Measurements from ENCODE around the gene P2RY13.

DNA sequence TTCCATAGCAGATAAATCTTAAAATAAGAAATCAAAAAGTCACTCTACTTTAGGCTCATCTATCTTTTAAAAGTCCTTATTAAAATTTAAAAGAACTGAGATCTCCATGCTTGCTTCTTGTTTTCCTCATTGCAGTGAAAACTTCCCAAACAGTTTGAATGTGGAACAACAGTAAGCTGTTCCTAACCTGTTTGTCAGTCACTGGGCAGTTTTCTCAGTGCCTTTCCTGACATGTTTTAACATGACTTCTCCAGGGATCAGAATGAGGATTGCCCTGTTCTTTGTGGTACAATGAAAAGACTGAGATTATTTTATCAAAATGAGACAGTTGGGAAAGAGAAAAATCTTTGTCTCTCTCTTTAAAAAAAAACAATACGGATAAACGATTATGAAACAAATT is 13.5 kb downstream of the P2RY13 start:
- TF ChIP-seq, protein P1, sequence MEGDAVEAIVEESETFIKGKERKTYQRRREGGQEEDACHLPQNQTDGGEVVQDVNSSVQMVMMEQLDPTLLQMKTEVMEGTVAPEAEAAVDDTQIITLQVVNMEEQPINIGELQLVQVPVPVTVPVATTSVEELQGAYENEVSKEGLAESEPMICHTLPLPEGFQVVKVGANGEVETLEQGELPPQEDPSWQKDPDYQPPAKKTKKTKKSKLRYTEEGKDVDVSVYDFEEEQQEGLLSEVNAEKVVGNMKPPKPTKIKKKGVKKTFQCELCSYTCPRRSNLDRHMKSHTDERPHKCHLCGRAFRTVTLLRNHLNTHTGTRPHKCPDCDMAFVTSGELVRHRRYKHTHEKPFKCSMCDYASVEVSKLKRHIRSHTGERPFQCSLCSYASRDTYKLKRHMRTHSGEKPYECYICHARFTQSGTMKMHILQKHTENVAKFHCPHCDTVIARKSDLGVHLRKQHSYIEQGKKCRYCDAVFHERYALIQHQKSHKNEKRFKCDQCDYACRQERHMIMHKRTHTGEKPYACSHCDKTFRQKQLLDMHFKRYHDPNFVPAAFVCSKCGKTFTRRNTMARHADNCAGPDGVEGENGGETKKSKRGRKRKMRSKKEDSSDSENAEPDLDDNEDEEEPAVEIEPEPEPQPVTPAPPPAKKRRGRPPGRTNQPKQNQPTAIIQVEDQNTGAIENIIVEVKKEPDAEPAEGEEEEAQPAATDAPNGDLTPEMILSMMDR (IDR thresholded peaks at IDR 0.05; ENCODE audit: poor library complexity, severe bottlenecking) = no peak
- TF ChIP-seq EP300 (conservative IDR thresholded peaks at IDR 0.05; ENCODE audit: poor library complexity, severe bottlenecking) (no peak), POLR2AphosphoS5 (IDR thresholded peaks at IDR 0.05) (no peak), TAF1 (IDR thresholded peaks at IDR 0.05; ENCODE audit: low read depth) (no peak), MXI1 (conservative IDR thresholded peaks at IDR 0.05; ENCODE audit: poor library complexity, severe bottlenecking) (no peak), RAD21 (conservative IDR thresholded peaks at IDR 0.05) (no peak), EZH2 (IDR thresholded peaks at IDR 0.05; ENCODE audit: borderline replicate concordance, insufficient read depth, low read length, poor library complexity, severe bottlenecking) (no peak)
- TF ChIP-seq, protein P2, sequence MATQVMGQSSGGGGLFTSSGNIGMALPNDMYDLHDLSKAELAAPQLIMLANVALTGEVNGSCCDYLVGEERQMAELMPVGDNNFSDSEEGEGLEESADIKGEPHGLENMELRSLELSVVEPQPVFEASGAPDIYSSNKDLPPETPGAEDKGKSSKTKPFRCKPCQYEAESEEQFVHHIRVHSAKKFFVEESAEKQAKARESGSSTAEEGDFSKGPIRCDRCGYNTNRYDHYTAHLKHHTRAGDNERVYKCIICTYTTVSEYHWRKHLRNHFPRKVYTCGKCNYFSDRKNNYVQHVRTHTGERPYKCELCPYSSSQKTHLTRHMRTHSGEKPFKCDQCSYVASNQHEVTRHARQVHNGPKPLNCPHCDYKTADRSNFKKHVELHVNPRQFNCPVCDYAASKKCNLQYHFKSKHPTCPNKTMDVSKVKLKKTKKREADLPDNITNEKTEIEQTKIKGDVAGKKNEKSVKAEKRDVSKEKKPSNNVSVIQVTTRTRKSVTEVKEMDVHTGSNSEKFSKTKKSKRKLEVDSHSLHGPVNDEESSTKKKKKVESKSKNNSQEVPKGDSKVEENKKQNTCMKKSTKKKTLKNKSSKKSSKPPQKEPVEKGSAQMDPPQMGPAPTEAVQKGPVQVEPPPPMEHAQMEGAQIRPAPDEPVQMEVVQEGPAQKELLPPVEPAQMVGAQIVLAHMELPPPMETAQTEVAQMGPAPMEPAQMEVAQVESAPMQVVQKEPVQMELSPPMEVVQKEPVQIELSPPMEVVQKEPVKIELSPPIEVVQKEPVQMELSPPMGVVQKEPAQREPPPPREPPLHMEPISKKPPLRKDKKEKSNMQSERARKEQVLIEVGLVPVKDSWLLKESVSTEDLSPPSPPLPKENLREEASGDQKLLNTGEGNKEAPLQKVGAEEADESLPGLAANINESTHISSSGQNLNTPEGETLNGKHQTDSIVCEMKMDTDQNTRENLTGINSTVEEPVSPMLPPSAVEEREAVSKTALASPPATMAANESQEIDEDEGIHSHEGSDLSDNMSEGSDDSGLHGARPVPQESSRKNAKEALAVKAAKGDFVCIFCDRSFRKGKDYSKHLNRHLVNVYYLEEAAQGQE (IDR thresholded peaks at IDR 0.05; ENCODE audit: borderline replicate concordance) = no peak
